HG03108 (cell line): ENCODE results near the gene SYT7.
A peak's percentile ranks its signal among the peaks of the same experiment; 100 is the strongest.
"Not testable (repeated sequence)": the region's sequence is repeated elsewhere in the genome, so short reads cannot be mapped to it uniquely, and the experiment has no call there.

Experiments
- ATAC-seq: cut with Tn5 transposase; IDR thresholded peaks from one replicate; pipeline ENCODE4 v1.9.1; 2021; ENCODE audit warnings: moderate library complexity; ENCODE audit not compliant: unreplicated experiment

Gene SYT7, protein sequence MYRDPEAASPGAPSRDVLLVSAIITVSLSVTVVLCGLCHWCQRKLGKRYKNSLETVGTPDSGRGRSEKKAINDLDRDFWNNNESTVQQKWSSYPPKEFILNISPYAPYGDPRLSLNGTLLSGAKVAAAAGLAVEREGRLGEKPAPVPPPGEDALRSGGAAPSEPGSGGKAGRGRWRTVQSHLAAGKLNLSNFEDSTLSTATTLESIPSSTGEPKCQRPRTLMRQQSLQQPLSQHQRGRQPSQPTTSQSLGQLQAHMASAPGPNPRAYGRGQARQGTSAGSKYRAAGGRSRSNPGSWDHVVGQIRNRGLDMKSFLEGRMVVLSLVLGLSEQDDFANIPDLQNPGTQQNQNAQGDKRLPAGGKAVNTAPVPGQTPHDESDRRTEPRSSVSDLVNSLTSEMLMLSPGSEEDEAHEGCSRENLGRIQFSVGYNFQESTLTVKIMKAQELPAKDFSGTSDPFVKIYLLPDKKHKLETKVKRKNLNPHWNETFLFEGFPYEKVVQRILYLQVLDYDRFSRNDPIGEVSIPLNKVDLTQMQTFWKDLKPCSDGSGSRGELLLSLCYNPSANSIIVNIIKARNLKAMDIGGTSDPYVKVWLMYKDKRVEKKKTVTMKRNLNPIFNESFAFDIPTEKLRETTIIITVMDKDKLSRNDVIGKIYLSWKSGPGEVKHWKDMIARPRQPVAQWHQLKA

DNA sequence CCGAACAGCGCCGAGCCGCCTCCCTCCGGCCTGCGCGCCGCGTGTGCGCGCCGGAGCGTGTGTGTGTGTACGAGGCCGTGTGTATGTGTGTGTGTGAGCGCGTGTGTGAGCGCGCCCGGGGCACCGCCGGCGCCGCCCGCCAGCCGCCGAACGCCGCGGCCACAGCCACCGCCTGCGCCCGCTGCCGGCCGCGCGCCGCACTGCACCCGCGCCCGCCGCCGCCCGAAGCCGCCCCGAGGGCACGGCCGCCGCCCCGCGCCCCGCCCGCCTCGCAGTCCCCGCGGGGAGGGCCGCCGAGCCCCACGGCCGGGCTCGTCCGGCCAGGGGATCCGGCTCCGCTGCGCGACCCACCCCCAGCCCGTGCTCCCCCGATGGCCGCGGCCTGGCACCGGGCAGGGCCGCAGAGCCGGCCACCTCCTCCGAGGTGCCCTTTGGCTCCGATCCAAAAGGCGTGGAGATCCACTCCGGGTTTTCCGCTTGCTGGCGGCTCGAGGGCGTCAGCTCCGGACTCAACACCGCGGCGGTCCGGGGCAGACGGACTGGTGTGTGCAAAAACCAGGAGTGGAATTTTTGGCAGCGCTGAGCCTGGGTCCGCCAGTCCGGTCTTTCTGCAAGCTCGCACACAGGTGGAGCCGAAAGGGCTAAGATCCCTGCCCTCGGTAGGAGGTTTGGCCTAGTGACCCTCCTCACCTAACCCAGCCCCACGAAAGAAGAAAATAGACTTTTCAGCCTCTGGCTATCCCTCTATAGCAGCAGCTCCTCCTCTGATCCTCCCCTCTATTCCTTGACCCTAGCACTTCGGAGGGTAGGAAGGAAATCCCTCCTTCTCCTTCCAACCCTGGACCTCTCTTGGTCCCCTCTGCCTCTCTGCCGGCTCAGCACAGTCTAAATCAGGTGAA, at the start of gene SYT7:
Gene SYT7, minus strand, starts transcription at position 47 of the 899 bp plus-strand sequence. CDS start 256 bp downstream, outside the sequence.
- peak; percentile 76 for ATAC-seq

DNA sequence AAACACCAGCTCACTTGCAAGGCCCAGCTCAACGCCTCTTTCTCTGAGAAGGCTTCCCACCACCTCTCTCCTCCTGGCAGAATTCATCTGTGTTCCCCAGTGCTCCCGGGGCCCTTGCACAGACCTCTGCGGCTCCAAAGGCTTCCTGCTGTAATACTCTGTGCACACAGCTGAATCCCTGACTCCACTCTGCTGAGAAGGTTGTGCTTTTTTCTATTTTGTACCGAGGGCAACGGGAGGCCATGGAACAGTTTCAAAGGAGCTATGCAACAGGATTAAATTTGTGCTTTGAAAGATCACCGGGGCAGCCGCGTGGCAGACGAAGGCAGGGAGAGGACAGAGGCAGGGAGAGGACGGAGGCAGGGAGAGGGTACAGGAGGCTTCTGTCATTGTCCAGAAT, 49.2 kb upstream of the SYT7 start:
- ATAC-seq: no peak

DNA sequence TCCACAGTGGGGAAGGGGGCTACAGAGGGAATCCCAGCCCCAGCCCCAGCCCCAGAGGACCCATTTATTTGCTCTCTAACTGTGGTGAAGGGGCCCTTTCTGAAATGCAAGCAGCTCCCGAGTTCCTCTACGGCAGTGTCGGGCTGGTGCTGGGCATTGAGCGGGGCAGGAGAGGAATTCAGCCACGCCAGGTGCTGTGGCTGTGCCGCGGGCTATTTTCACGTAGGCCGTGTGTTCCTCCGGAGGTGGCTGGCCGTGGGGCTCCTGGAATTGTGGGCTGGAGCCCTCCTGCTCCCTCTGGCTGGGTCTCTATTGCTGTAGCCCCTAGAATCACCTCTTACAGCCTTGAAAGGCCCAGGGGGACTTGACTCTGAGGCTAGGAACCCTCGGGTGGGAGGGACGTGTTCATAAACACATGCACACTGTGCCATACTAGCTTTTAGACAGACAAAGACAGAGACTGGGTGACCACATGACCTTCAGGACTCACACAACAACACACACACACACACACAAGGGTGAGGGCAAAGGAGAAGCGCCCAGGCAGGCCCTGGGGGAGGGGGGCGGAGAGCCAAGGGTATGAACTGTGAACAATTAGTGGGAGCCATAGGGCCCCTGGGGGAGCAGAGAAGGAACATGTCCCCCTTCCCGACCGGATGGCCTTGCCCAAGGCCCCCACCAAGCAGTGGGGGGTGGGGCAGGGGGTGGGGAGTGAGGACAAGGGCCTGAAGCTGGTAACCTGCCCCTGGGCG, 48.4 kb upstream of the SYT7 start:
- ATAC-seq: no peak

DNA sequence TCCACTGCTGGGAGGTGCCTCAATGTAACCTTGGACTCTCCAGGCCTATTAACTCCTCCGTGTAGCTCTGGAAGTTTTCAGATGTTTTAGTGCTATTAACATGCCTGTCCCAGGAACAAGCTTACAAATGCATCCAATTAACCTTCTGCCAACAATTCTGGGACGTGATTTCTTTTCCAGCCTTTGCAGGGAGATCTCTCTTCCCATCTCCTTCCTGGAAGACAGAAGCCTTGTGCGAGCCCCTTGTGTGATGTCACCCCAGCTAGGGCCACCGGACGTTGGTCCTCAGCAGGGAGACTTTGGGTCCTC, 47.7 kb upstream of the SYT7 start:
- ATAC-seq: no peak

DNA sequence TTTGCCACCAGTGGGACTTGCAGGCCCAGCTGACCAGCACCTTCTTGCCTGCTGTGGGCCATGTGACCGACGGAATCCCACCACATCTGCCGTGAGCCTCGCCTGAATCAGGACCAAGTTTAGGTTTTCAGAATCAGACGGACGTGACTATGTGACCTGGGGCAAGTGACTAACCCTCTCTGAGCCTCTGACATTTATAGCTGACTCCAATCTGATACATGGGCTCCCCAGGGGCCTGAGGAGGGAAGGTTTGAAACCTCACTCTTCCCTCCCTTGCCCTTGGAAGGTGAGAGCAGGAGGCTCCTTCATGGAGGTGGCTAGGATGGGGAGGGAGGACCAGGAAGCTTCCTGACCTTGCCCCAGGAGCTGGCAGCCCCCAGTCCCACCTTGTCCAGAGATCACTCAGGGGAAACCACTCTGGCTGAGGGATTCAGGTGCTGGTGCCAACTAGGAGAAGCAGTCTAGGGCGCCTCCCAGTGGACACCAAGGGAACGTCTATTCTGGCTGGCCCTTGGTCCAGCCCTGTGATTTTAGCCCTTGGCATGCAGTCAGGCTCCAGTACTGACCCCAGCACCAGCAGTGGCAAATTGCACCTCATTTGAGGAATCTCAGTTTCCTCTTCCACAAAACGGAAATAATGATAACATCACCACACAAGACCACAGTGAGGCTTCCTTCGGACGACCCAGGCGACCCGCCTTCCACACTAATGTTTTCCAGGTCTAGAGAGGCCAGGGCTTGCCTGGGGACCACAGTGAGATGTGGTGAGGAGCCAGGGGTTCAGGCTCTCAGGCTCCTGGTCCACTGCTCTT, 47.2 kb upstream of the SYT7 start:
- ATAC-seq: no peak

DNA sequence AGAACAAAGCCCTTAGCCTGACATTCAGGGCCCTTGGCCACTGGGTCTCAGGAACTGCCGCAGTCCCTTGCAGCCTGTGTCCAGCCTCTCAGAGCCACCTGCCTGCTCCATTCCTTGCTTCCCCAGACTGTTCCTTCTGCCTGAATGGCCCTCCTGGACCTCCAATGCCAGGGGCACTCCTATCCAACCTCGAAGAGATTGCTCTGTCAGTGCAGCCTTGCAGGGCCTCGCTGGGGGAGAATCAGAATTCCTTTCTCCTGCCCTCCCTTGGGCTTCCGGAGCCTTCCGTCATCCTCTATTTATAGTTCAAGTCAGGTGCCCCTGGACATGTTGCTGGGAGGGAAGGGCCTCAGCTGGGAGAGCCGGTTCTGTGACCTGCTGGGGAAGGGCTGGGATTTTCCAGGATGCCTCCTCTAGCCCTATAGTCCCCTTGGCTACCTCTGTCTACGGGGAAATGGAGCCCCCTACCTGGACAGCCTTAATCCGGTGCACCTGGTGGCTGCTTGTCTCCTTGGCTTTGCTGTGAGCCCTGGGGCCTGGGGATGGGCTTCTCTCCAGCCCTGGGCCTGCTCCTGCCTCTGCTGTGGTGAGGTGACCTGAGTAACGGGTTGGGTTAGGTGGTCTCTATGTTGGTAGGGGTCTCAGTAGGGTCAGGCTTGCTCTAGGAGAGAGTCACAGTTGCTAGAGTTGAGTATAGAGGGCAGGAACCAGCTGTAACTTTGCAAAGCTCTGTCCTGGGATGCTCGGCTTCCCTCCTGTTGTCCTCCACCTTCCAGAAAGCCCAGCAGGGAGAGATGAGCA, 45.9 kb upstream of the SYT7 start:
- no peak for ATAC-seq

DNA sequence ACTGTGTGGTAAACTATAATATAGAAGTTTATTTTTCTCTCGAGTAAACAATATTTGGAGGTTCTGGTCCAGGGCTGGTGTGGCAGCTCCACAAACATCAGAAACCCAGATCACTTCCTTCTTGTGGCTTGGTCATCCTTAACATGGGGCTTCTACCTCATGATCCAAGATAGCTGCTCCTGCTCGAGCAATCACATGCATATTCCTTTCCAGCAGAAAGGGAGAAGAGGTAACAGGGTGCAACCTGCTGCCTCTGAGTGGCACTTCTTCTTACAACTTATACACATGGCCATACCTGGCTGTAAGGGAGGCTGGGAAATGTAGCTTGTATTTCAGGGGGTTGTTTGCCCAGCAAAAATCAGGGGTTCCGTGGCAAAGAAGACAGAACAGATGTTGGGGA, 44.6 kb upstream of the SYT7 start:
- no peak for ATAC-seq

DNA sequence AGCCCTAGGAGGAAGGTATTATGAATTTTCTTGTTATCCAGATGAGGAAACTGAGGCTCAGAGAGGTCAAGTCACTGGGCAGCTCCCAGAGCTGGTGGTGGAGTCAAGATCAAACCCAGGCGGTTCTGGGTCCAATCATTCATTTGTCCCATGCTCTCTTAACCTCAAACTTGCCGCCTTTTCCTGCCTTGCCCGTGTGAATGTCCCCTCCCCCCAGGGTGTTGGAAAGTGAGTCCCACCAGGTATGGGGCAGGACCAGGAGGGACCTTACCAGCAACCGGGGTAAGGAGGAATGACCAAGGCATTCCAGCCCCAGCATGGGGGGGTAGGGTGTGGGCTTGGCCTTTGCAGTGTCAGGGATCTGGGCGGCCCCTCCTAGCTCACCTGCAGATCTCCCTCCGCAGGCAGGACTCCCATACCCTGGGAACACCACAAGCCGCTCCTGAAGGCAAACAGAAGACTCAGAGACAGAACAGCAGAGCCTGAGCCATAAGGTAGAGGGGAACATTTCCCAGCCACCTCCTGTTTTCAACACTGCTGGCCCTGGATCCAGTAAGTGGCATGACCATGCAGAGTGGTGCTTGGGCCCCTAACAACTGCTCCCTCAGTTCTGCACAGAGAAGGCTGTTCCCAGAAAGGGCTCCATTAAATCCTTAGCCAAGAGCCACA, 41.2 kb upstream of the SYT7 start:
- ATAC-seq: no peak

DNA sequence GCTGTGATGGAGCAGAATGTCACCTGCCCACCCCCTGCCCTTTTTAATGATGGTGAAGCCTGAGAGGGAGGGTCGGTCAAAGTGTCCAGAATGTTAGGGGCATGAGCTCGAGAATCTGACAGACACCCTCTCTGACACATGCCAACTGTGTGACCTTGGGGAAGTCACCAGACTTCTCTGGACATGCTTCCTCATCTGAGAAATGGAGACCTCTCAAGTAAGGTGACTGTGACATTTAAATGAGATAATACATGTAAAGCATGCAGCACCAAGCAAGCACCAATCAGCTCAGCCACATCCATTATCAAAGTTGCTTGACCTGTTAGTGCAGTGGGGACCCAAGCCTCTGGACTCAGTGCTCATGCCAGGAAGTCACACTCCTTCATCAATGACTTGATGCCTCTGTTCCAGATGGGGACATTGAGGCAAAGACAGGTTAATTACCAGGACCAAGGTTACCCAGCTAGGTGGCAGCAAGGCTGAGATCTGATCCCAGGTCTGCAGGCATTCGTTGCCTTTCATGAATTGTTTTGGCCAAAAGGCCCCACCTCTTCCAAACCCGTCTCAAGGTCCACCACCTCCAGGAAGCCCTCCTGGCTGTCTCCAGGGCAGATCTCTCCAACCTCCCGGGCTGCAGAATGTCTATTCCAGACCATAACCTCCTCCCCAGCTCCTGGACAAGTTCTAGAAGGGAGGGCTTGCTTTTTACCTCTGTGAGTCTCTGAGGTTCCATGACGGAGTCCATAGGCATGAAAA, 38.8 kb upstream of the SYT7 start:
- no peak for ATAC-seq

DNA sequence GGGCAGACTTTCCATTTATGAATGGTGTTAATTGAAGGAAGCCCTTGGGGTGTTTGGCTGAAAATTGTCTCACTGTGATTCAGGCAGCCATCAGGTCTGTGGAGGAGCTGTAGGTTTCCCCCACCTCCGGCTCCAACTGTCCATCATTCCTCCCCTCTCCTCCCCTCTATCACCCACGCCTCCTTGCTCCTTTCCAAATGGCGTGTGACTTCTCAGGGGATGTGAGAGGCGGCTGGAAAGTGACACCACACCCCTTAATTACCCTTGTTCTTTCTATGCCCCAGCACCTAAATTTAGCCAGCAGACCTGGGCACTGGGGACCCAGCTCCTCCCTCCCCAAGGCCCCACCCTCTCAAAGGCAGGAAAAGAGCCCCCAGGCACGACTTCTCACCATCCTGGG, 38.1 kb upstream of the SYT7 start:
- ATAC-seq: no peak

DNA sequence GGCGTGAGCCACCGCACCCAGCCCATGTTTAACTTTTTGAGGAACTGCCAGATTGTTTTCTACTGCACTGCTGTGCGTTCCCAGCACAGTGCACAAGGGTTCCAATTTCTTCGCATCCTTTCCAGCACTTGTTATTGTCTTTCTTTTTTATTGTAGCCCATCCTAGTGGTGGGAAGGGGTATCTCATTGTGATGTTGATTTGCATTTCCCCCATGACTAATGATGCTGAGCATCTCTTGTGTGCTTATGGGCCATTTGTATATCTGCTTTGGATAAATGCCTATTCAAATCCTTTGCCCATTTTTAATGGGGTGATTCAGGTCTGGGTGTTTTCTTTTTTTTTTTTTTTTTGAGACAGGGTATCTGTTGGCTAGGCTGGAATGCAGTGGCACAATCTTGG, 36.6 kb upstream of the SYT7 start:
- ATAC-seq: no peak

DNA sequence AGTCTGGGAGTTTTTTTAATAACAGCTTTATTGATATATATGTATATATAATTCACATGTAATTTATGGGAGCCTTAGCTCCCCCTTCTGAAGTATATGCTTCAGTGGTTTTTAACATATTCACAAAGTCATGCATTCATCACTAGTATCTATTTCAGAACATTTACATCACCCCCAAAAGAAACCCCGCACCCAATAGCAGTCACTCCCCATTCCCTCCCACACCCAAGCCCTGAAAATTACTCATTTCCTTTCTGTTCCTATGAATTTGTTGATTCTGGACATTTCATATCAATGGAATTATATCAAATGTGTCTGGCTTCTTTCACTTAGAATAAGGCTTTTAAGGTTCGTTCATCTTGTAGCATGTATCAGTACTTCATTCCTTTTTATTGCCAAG, 35.6 kb upstream of the SYT7 start:
- no peak for ATAC-seq

DNA sequence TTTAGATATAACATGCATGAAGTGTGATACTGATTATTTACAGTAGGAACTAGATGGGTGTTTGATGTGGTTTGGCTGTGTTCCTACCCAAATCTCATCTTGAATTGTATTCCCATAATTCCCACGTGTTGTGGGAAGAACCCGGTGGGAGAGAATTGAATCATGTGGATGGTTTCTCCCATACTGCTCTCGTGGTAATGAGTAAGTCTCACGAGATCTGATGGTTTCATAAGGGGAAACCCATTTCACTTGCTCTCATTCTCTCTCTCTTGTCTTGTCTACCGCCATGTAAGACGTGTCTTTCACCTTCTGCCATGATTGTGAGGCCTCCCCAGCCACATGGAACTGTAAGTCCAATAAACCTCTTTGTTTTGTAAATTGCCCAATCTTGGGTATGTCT, 33.9 kb upstream of the SYT7 start:
- not testable (repeated sequence) for ATAC-seq

DNA sequence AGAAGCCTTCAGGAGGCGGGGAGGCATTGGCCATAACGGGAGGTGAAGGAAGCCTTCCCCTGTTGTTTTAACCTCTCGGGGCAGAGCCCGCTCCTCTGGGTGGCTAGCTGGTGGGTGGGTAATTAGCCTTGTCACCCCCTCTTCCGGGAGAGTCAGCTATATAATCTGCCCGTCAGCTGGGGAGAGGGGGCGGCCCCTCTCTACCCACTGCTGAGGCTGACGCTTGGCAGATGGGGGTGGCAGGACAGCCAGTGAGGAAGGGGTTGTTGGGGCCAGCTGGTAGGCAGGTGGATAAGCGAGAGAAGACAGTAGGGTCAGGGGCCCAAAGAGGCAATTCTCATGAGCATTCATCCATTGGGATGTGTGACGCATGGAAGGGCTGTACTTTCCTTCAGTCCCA, 33.0 kb upstream of the SYT7 start:
- no peak for ATAC-seq

DNA sequence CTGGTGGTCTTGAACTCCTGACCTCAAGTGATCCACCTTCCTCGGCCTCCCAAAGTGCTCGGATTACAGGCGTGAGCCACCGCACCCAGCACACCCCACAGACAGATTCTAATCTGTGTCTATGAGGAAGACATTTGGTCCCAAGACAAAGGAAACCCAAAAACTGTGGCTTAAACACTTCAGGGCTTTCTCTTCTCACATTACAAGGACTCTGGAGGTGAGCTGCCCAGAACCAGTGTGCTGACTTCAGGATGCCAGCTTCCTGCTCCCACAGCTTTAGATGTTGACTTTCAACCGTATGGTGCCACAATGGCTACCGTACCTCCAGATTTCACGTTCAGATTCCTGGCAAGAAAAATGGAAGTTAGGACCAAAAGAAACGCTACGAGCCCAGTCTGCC, 32.2 kb upstream of the SYT7 start:
- ATAC-seq: no peak

DNA sequence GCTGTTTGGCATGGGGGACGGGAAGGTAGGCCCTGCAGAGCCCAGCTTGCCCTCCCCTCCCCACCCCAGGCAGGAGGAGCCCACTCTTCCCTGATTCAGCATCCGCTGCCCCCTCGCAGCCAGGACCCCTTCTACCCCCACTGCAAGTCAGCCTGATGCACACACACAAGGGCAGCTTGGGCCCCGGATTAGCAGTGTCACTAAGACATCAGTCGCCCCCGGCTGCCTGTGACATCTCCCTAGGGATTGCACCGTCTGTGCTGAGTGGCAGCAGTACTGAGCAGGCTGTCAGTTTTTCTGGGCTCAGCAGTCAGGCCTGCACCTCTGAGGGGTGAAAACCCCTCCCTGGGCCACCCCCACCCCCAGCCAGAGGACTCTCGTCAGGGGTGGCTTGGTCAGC, 30.4 kb upstream of the SYT7 start:
- no peak for ATAC-seq

DNA sequence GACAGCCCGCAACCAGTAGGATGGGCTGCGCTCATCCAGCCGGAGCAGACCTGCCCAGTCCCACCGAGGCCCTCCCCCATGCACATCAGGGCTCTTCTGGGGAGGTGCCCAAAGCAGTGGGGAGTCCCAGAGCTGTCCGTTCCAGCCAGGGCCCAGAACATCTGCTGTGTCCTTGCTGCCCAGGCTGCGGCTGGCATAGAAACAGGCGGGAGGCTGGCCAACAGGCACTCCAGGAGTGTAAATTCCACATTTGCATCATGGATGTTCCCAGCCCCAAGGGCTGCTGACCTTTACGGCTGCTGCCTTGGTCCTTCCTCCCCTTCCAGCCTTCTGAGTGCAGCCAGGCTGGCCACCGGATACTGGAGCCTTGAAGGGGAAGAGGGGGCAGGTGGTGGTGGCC, 30.0 kb upstream of the SYT7 start:
- ATAC-seq: no peak

DNA sequence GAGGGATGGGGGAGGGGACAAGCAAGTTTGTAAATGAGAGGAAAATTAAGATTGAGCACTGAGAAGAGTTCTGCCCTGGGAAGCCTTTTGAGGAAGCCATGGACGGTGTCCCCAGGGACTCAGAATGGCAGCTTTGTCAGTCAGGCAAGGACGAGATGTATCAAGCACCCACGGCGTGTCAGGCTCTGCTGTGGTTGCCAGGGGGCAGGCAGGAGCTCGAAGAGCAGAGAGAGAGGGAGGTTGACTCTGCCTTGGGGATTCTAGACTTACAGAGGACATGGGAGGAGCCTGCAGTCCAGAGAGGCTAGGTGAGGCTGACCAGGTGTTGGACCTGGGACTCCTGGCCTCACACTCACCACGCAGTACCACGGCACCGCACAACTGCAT, 29.1 kb upstream of the SYT7 start:
- ATAC-seq: no peak
